ENCODE measurements around the gene SH2D7.
A peak's percentile ranks its signal among the peaks of the same experiment; 100 is the strongest.

SH2D7 gene

DNA sequence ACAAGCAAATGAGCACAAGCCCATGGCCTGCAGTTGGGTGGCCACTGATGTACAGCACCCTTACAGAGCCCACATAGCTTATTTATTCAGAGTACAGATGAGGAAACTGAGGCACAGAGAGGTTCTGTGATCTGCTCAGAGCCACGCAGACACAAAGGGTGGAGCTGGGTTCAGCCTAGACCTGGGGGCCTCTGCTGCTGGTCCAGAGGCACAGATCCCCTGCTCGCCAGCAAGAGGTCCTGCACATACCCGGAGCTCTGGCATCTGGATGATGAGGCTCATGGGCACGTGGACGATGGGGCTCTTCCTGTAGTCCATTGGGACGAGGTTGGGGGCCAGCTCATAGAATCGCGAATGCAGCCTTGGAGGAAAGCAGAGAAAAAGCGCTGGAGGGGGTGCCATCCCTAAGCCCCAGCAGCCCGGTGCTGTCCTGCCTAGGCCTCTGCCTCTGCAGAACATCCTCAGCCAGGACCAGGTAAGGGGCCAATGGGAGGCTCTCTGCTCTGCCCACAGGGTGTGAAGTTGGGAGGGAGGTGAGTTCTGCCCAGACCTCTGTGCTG is 18.6 kb downstream of the SH2D7 start:
- no peak overlapping the region for H3K4me3 ChIP-seq (ENCODE audit: low read length)
- no peak for TF ChIP-seq ZNF274 (IDR thresholded peaks at IDR 0.05; ENCODE audit: low read depth, low read length)

DNA sequence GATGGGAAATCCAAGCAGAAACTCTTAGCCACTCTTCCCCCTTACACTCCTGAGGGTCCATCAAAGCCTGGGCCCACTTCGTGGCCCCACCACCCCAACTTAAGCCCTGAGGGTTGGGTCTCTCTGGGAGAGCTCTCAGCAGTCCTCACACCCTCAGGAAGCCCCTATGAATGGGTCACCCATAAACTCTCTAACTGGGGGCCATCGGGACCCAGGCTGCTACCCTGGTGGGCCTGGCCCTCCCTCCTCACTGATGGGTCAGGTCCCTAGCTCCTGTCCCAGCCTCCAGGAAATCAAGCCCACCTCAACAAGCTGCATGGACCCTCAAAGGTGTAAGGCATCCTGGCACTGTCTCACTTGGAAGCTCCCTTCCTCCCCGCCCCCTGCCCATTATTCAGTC is 19.4 kb downstream of the SH2D7 start:
- H3K4me3 ChIP-seq (ENCODE audit: low read length): no peak overlapping the region
- no peak for TF ChIP-seq ZNF274 (IDR thresholded peaks at IDR 0.05; ENCODE audit: low read depth, low read length)

DNA sequence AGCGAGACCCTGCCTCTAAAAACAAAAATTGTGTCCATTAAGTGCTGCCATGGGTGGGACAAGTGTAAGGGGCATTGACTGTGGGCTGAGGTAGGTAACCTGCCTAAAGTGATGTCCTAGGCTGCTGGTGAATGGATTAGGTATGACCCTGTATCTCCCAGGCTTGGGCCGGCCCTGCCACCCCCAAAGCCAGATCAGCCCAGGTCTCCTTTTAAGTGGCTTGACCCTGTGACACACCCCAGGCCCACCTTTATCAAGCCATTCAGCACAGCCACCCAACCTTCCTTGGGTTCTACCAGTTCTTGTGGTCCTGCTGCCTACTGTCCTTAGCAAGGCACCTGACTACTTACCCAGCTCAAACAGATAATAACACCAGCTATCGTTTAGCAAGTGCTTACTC is 20.2 kb downstream of the SH2D7 start:
- no peak overlapping the region for H3K4me3 ChIP-seq (ENCODE audit: low read length)
- TF ChIP-seq ZNF274 (IDR thresholded peaks at IDR 0.05; ENCODE audit: low read depth, low read length): no peak

DNA sequence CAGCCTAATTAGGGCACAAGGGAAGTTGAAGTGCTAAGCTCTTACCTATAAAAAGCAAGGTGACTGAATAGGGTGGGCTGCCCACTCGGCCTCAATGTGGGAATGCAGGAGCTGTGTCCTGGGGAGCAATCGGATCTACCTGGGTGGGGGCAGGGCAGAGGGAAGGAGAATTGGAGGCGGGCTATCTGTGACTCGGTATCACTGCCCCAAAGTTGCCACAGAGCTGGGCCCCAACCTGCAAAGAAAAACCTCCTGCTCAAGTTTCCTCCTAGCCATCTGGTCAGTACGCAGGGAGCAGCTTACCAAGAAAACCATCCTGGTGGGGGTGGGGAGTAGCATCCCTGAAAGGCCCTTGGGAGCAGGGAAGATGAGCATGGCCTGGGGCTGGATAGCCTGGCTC is 28.2 kb downstream of the SH2D7 start:
- no peak overlapping the region for H3K4me3 ChIP-seq (ENCODE audit: low read length)
- TF ChIP-seq ZNF274 (IDR thresholded peaks at IDR 0.05; ENCODE audit: low read depth, low read length): no peak

DNA sequence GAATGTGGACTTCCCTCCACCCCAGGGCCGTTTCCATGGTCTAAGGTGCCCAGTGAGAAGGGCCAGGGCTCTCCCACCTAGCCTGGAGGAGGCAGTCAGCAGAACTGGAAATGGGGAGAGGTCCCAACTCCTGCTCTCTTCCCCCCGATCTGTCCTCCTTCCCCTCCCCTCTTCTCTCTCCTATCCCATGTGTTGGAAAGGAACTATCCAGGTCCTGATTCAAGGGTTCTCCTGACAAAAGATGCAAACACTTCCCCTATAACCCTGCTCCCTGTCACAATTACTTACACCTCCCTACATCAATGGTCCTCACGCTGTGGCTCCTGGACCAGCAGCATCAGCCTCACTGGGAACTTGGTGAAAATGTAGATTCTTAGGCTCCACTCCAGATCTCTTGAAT is 32.9 kb downstream of the SH2D7 start:
- no peak for TF ChIP-seq ZNF274 (IDR thresholded peaks at IDR 0.05; ENCODE audit: low read depth, low read length)
- H3K4me3 ChIP-seq (ENCODE audit: low read length): no peak overlapping the region

DNA sequence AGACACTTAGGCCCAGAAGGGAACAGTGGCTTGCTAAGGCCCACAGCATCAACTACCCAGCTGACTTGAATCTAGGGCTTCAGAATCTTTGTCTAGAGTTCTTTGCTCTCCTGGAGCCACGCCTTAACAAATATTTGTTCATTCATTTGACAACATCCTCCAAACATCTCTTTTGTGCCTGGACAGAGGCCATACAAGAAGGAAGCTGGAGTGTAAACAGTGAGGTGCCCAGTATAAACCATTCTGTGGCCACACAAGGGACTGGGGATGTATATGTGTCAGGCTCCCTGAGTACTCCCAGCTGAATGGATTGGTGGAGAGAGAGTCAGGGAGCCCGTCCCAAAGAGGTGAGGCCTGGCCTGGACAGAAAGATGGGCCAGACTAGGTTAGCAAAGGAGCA is 35.5 kb downstream of the SH2D7 start:
- TF ChIP-seq ZNF274 (IDR thresholded peaks at IDR 0.05; ENCODE audit: low read depth, low read length): no peak
- no peak overlapping the region for H3K4me3 ChIP-seq (ENCODE audit: low read length)

DNA sequence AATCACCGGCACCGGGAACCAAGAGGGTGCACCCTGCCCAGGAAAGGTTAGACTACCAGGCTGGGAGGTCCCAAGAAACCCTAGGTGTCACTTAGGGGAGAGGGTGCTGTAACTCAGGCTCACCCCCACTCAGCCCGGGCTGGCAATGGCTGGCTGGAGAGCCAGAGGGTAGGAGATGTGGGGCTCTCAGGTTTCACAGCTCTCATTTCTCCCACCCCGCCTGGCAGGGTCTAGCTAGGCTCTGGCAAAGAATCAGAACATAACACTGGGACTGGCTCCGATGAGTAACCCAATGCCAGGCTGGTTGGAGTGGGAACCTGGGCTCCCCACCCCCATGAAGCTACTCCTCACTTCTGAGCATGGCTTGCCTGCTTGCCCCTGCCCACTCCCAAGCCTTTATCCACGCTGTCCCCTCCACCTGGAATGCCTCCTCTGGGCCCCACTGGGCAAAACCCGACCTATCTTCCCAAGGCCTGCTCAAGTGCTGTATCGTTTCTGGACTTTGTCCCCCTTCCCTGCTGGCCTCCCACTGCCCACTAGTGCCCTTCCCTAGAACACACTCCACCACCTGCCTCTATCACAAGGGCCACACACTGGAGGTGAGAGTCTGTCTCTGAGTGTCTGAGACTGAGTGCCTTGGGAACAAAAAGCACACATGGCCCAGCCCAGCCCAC is 36.9 kb downstream of the SH2D7 start:
- H3K4me3 ChIP-seq (ENCODE audit: low read length): no peak overlapping the region
- no peak for TF ChIP-seq ZNF274 (IDR thresholded peaks at IDR 0.05; ENCODE audit: low read depth, low read length)

DNA sequence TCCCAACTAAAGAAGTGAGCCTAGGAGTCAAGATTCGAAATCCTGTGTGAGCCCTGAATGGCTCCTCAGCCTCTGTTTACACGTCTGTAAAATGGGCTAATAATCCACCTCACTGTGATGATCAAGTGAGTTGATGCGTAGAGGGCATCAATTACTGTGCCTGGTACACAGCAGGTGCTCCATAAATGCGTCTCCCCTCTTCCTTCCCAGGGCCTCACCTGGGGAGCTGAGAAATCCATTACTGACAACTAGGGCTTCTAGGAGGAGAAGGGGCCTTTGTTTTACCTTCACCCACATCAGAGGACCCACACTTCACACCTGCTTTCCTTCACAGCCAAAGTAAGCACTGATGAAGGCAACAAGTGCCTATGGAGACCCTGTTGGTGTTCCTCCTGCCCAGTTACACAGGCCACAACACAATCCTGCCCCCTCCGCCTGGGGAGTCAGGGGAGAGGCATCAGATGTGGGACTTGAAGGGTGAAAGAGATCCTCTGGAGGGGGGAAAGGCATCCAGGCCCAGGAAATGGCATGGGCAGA is 37.5 kb downstream of the SH2D7 start:
- TF ChIP-seq ZNF274 (IDR thresholded peaks at IDR 0.05; ENCODE audit: low read depth, low read length): no peak
- no peak overlapping the region for H3K4me3 ChIP-seq (ENCODE audit: low read length)

DNA sequence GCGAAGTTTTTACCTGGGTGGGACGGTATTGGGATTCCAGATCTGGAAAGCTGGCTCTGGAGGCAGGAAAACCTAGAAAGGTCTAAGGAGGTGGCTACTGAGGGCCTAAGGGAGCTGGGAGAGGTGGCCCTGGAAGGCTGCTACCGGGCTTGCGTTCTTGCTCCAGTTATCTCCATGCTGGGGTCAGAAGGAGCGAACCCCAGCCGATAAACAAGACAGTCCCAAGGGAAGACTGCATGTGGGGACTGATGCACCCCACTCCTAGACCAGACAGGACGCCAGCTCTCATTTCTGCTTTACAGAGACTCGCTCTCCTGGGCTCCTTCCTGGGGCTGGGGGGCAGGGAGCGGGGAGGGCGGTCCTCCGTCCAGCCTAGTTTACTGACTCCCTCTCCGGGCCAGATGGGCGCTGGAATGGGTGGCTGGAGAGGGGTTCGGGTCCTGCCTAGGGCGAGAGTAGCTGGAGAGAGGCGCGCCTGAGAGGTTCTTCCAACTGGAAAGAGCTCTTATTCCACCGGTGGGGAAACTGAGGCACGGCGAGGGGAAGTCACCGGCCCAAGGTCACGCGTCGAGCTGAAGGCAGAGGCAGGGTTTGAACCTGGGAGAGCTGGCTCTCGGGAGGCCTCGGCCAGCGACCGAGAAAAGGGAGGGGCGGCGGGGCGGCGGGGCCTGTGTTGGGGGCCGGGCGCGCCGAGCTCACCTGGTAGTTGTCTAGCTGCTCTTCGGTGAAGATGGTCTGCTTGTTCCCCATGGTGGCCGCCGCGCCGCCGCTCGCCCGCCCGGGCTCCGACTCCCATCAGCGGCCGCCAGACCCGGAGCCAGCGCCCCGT is 38.3 kb downstream of the SH2D7 start:
- no peak for TF ChIP-seq ZNF274 (IDR thresholded peaks at IDR 0.05; ENCODE audit: low read depth, low read length)
- peak overlapping the region; percentile 78; the same call in 1 of the 2 replicates for H3K4me3 ChIP-seq (ENCODE audit: low read length)

DNA sequence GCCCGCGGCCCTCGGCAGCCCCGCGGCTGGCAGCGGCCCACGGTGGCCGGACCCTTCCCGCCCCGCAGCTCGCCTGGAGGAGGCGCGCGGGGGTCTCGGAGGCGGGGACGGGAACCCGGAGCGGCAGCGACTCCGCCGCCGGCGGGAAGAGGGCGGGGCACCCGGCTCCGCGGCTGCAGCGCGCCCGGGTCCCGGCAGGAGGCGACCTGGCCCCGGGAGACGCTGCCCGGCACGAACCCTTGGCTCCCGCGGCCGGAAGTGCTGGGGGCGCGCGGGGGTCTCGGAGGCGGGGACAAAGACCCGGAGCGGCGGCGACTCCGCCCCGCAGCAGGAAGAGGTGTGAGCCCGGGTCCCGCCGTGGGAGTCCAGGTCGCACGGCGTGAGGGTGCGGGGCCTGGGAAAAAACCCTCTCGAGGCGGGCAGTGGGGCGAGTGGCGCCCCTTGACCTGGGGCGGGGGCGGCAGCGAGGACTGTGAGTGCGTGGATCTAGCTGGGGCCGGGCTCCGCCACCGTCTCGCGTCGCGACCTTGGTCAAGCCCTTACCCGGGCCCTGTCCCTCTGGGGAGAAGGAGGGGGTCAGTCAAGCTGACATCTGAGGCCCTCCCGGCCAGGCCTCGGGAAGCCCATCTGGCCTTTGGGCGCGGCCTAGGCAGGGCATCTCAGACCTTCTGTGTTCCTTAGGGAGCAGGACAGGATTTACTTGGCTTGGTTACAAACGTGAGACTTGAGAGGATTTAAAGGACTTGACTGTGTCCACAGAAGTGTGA is 39.1 kb downstream of the SH2D7 start, which contains the start of gene CIB2:
CIB2 (minus strand) TSS at position 151 of the 767 bp plus-strand sequence. CDS start 230 bp downstream, outside the sequence.
- H3K4me3 ChIP-seq (ENCODE audit: low read length): peak within 1 kb of the TSS; percentile 78
- no peak for TF ChIP-seq ZNF274 (IDR thresholded peaks at IDR 0.05; ENCODE audit: low read depth, low read length)

DNA sequence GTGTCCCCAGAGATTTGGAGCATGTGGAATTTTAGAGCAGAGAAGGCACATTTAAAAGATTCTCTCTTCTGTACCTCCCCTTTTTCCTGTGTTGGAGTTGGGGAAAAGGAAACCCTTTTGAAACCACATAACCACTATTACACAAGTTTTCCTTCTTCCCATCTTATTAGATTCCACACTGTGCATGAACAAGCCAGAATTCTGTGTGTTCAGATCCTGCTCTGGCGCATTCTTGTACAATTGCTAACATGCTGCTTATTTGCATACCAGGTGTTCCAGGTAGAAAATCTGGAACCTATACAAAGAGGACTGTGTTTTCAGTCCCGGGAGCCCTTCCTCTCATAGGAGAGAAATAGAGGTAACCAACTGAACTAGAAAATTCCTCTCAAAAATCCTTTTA is 41.4 kb downstream of the SH2D7 start:
- H3K4me3 ChIP-seq (ENCODE audit: low read length): no peak overlapping the region
- no peak for TF ChIP-seq ZNF274 (IDR thresholded peaks at IDR 0.05; ENCODE audit: low read depth, low read length)

DNA sequence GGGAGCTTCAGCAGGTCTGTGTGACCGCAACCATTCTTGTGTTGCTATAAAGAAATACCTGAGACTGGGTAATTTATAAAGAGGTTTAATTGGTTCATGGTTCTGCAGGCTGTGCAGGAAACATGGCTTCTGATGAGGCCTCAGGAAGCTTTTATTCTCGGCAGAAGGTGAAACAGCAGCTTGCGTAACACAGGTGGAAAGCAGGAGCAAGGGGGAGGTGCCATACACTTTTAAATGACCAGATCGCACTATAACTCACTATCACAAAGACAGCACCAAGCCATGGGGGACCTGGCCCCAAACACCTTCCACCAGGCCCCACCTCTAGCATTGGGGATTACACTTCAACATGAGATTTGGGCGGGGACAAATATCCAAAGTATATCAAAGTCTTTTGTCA is 47.2 kb downstream of the SH2D7 start:
- no peak for TF ChIP-seq ZNF274 (IDR thresholded peaks at IDR 0.05; ENCODE audit: low read depth, low read length)
- H3K4me3 ChIP-seq (ENCODE audit: low read length): no peak overlapping the region

DNA sequence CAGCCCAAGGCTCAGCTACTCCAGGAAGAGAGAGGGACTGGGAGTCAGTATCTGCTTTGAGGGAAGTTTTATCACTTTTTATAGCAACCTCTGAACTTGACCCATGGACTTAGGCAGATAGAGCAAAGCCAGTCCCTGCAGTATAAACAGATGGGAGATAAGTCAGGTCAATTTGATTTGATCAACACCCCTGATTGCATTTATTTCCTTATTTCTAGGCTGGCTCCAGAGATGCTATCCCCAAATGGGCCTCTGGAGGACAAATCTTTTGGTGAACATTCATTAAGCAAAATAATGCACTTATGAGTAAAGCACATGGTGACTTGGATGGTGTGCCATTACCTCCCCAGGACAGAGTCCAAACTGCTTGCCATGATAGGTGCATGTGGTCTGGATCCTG is 47.9 kb downstream of the SH2D7 start:
- TF ChIP-seq ZNF274 (IDR thresholded peaks at IDR 0.05; ENCODE audit: low read depth, low read length): no peak
- H3K4me3 ChIP-seq (ENCODE audit: low read length): no peak overlapping the region

DNA sequence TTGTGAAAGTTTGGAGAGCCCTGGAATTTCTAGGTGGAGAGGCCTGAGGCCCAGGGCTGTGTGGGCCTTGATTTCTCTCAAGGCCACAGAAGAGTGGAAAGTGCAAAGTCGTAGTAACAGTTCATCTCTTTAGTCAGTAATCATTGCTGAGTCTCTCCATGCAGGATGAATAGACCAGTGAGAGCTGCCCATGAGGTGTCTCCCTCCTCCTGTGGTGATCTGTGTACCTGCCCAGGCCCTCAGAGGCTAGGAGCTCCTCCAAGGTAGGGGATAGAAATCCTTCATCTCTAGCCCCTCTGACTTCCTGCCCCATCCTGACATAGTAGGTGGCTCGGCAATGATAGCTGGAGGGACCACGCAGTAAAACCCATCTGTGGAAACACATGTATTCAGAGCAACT is 50.0 kb downstream of the SH2D7 start:
- no peak overlapping the region for H3K4me3 ChIP-seq (ENCODE audit: low read length)
- no peak for TF ChIP-seq ZNF274 (IDR thresholded peaks at IDR 0.05; ENCODE audit: low read depth, low read length)

All from GM08714 (cell line).